NCI-H1436 (cell line): ENCODE results near the gene MTRF1.

Experiments
- DNase-seq: peaks from one replicate; lab custom pipeline; 2025; lab: John Stamatoyannopoulos, UW

MTRF1 gene, protein sequence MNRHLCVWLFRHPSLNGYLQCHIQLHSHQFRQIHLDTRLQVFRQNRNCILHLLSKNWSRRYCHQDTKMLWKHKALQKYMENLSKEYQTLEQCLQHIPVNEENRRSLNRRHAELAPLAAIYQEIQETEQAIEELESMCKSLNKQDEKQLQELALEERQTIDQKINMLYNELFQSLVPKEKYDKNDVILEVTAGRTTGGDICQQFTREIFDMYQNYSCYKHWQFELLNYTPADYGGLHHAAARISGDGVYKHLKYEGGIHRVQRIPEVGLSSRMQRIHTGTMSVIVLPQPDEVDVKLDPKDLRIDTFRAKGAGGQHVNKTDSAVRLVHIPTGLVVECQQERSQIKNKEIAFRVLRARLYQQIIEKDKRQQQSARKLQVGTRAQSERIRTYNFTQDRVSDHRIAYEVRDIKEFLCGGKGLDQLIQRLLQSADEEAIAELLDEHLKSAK

GRCh38 chr13:41263261-41263971 is at the start of gene MTRF1:
TSS of gene MTRF1 (minus strand) at chr13:41263576. CDS start at chr13:41260907, 2,669 bp downstream.
- peak; percentile 26 for DNase-seq

GRCh38 chr13:41313117-41313516 is 49.7 kb upstream of the MTRF1 start:
- no peak for DNase-seq

- no peak for DNase-seq
These were observed 48.8 kb upstream of the MTRF1 start for GRCh38 chr13:41312176-41312500.

DNA sequence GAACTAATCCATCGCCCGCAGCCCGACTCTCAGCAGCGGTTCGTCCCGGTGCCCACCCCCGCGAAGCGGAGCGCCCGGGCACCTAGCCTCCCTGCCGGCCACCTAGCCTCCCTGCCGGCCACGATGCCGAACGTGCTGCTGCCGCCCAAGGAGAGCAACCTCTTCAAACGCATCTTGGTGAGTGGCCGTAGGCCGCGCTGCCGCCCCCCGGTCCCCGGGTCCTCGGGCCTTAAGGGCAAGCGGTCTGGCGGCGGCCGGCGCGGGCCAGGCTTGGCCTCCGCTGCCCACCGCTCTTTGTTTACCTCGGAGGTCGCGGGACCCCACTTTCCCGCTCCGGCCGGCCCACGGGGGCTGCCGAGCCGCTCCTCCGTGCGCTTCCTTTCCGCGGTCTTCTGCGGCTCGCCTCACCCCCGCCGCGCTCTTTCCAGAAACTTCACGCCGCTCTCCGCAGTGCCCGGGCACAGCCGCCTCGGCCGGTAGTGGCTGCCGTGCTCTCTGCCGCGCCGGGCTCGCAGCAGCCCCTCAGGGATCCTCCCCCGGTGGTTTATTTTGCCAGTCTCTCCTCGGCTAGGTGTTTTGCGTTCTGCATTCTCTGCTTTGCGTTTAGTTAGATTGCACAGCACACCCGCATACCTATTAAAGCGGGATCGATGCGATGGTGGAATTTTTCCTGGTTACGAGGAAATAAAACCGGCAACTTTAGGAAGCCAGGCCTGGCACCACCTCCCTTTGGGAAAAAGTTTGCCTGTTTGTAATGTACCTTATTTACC is 48.2 kb upstream of the MTRF1 start:
- DNase-seq: no peak

GRCh38 chr13:41310963-41311405 is 47.6 kb upstream of the MTRF1 start, which contains the start of gene NAA16:
TSS of gene NAA16 (plus strand) at chr13:41311267. CDS start at chr13:41311529, 262 bp downstream.
- peak; percentile 84 for DNase-seq

GRCh38 chr13:41307884-41308640 is 44.7 kb upstream of the MTRF1 start:
- DNase-seq: no peak

- no peak for DNase-seq
These were observed 43.1 kb upstream of the MTRF1 start for GRCh38 chr13:41306271-41307145.

DNA sequence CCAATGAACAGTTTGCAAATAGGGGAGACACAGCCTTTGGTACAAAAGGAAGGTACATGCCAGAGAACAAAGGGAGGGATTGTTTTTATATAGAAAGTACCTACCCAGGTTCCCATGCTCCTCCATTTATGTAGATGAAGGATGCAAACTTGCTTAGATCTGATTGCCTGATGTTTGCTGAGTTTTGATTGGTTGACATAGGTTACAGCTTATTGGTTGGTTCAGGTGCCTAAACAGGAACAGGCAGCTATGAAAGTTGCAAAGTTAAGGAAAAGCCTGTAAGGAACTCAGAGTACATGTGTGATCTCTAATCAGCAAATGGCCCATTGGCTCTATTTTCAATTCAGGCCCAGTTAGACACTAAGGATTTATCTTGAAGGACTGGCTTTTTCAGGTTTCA is 41.2 kb upstream of the MTRF1 start:
- no peak for DNase-seq

DNA sequence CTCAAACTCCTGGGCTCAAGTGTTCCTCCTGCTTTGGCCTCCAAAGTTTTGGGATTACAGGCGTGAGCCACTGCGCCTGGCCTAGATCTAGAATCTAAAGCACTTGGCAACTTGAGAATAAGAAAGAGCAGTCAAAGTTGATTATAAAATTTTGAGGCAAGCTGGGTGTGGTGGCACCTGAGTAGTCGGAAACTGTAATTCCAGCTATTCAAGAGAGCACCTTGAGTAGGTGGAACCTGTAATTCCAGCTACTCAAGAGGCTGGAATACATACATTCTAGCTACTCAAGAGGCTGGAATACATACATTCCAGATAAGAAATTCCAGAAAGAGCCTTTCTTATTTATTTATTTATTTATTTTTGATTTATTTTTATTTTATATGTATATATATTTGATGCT is 39.4 kb upstream of the MTRF1 start:
- no peak for DNase-seq

- no peak for DNase-seq
These were observed 36.1 kb upstream of the MTRF1 start for GRCh38 chr13:41299316-41300094.

DNA sequence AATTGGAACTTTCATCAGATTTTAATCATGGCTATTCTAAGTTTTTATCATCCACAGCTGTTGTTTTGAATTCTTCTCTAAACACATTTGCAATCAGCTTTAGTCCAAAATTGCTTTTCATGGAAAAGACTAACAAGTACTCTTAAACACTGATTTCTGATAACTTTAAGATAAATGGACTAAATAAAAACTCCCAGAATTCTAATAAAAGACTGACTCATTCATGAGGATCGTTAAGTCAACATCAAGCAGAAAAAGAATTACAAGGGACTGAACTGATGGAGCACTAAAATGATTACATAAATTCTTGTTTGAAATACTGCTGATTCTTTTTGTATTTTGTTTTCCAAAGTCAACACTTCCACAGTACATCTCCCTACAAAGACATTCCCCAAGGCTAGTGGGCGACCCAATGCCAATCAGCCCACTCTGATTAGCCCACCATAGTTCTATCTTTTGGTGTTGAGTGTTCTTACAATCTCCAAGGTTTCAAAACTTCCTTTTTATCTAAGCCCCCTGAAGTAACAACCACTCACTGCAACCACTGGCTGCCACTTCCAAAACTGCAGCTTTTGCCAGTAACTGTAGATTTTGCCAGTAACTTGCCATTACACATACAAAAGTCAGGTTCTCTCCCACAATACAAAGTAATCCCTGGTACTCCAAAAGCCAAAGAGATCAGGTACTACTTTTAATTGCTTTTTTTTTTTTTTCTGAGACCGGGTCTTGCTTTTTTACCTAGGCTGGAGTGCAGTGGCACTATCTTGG is 33.7 kb upstream of the MTRF1 start:
- DNase-seq: no peak

DNA sequence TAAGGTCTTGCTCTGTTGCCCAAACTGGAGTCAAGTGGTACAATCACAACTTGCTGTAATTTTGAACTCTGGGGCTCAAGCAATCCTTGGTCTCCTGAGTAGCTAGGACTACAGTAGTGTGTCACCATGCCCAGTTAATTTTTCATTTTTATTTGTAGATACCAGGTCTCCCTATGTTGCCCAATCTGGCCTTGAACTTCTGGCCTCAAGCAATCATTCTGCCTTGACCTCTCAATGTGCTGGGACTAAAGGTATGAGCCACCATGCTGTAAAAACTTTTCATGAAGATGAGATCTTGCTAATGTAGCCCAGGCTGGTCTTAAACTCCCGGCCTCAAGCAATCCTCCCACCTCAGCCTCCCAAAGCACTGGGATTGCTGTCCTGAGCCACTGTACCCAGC is 32.6 kb upstream of the MTRF1 start:
- DNase-seq: no peak

DNA sequence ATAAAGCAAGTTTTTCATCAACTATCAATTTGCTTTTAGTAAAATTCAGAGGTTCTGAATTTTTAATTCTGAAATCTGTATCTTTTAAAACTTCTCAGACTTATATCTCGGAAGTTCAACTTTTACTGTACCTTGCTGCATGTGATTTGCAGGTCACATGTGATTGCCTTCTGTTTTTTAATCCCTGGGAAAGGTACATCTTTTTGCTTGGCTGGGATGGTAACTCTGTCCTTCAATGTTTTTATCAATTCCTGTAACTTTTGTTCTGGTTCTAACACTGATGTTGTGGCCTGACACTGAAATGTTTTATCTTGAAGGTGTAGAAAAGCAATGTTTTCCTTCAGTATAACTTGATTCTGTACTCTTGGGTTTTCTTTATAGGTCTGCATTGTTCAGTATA is 31.5 kb upstream of the MTRF1 start:
- DNase-seq: no peak

- no peak for DNase-seq
These were observed 29.9 kb upstream of the MTRF1 start for GRCh38 chr13:41293272-41293671.

DNA sequence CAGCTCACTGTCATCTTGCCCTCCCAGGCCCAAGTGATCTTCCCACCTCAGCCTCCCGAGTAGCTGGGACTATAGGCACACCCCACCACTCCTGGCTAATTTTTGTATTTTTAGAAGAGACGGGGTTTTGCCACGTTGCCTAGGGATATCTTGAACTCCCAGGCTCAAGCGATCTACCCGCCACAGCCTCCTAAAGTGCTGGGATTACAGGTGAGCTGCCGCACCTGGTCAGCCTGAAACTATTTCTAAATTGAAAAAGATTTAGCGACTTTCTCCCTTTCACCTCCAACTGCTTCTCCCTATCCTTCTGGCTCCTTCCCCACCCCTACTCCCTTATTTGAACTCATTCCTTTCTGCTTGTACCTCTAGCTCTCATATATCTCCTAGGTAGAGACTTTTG is 27.9 kb upstream of the MTRF1 start:
- no peak for DNase-seq

- DNase-seq: no peak
These were observed 26.1 kb upstream of the MTRF1 start for GRCh38 chr13:41289463-41289881.

GRCh38 chr13:41286370-41286769 is 23.0 kb upstream of the MTRF1 start:
- no peak for DNase-seq

GRCh38 chr13:41284512-41285288 is 21.3 kb upstream of the MTRF1 start:
- no peak for DNase-seq
